ENCODE data around the gene LHFPL6. TPM values are rescaled to one million over a fixed set of nuclear protein-coding genes. Genes with fewer than 3 reads are reported as not detected.

LHFPL6 gene
- total RNA-seq, 2 donors from 2014 or later = 0.36 to 0.81 TPM

- no peak for DNase-seq (ENCODE audit: low spot score)
Measured at GRCh38 chr13:39374741-39375189, 228.2 kb downstream of the LHFPL6 start.

GRCh38 chr13:39373145-39373544 is 229.8 kb downstream of the LHFPL6 start:
- Mint-ChIP-seq H3K36me3 (no peaks in the 10 kb centered on the region), H3K27ac (no peak overlapping the region), H3K4me1 (ENCODE audit: low read depth in 2 of 2) (no peaks in the 10 kb centered on the region), H3K27me3 (no peaks in the 10 kb centered on the region), H3K4me3 (no peak overlapping the region), H3K9me3 (peaks cover 3% of the 10 kb centered on the region)
- DNase-seq (ENCODE audit: low spot score) (no peak), ATAC-seq (no peak)

More at GRCh38 chr13:39374741-39375189, 228.2 kb downstream of the LHFPL6 start:
- no peaks in the 10 kb centered on the region for H3K27me3 Mint-ChIP-seq
- no peak overlapping the region for H3K4me3 Mint-ChIP-seq
- no peak for ATAC-seq
- no peaks in the 10 kb centered on the region for H3K4me1 Mint-ChIP-seq (ENCODE audit: low read depth in 2 of 2)
- peaks cover 3% of the 10 kb centered on the region for H3K9me3 Mint-ChIP-seq
- no peak overlapping the region for H3K27ac Mint-ChIP-seq
- H3K36me3 Mint-ChIP-seq = no peaks in the 10 kb centered on the region

GRCh38 chr13:39371706-39372105 is 231.3 kb downstream of the LHFPL6 start:
- Mint-ChIP-seq H3K27ac (no peak overlapping the region), H3K27me3 (no peaks in the 10 kb centered on the region)

GRCh38 chr13:39370554-39370953 is 232.4 kb downstream of the LHFPL6 start:
- no peak for ATAC-seq
- H3K4me3 Mint-ChIP-seq = no peak overlapping the region

More at GRCh38 chr13:39371706-39372105, 231.3 kb downstream of the LHFPL6 start:
- Mint-ChIP-seq H3K4me3 (no peak overlapping the region), H3K9me3 (peaks cover 3% of the 10 kb centered on the region), H3K36me3 (no peaks in the 10 kb centered on the region), H3K4me1 (ENCODE audit: low read depth in 2 of 2) (no peaks in the 10 kb centered on the region)
- ATAC-seq (no peak), DNase-seq (ENCODE audit: low spot score) (no peak)

GRCh38 chr13:39370048-39370447 is 232.9 kb downstream of the LHFPL6 start:
- Mint-ChIP-seq H3K27ac (no peak overlapping the region), H3K4me1 (ENCODE audit: low read depth in 2 of 2) (no peaks in the 10 kb centered on the region), H3K4me3 (no peak overlapping the region), H3K9me3 (peaks cover 3% of the 10 kb centered on the region), H3K36me3 (no peaks in the 10 kb centered on the region), H3K27me3 (no peaks in the 10 kb centered on the region)
- no peak for DNase-seq (ENCODE audit: low spot score)
- no peak for ATAC-seq

More at GRCh38 chr13:39370554-39370953, 232.4 kb downstream of the LHFPL6 start:
- no peaks in the 10 kb centered on the region for H3K27me3 Mint-ChIP-seq
- H3K9me3 Mint-ChIP-seq = peaks cover 3% of the 10 kb centered on the region
- no peaks in the 10 kb centered on the region for H3K4me1 Mint-ChIP-seq (ENCODE audit: low read depth in 2 of 2)
- DNase-seq (ENCODE audit: low spot score) = no peak
- H3K36me3 Mint-ChIP-seq = no peaks in the 10 kb centered on the region
- H3K27ac Mint-ChIP-seq = no peak overlapping the region

- ATAC-seq = no peak
- no peak for DNase-seq (ENCODE audit: low spot score)
- peaks cover 3% of the 10 kb centered on the region for H3K9me3 Mint-ChIP-seq
- no peak overlapping the region for H3K4me3 Mint-ChIP-seq
- no peaks in the 10 kb centered on the region for H3K27me3 Mint-ChIP-seq
- H3K36me3 Mint-ChIP-seq = no peaks in the 10 kb centered on the region
- no peaks in the 10 kb centered on the region for H3K4me1 Mint-ChIP-seq (ENCODE audit: low read depth in 2 of 2)
- H3K27ac Mint-ChIP-seq = no peak overlapping the region
Measured at GRCh38 chr13:39369161-39369890, 233.7 kb downstream of the LHFPL6 start.

GRCh38 chr13:39365879-39366278 is 237.1 kb downstream of the LHFPL6 start:
- DNase-seq (ENCODE audit: low spot score) (no peak), ATAC-seq (no peak)
- Mint-ChIP-seq H3K36me3 (no peaks in the 10 kb centered on the region), H3K27me3 (no peaks in the 10 kb centered on the region), H3K9me3 (peaks cover 3% of the 10 kb centered on the region), H3K4me1 (ENCODE audit: low read depth in 2 of 2) (no peaks in the 10 kb centered on the region), H3K4me3 (no peak overlapping the region), H3K27ac (no peak overlapping the region)

- Mint-ChIP-seq H3K4me1 (ENCODE audit: low read depth in 2 of 2) (no peaks in the 10 kb centered on the region), H3K36me3 (no peaks in the 10 kb centered on the region), H3K27me3 (no peaks in the 10 kb centered on the region), H3K9me3 (peaks cover 3% of the 10 kb centered on the region), H3K27ac (no peak overlapping the region), H3K4me3 (no peak overlapping the region)
- ATAC-seq (no peak), DNase-seq (ENCODE audit: low spot score) (no peak)
Measured at GRCh38 chr13:39364947-39365468, 238.0 kb downstream of the LHFPL6 start.

GRCh38 chr13:39363382-39363772 is 239.6 kb downstream of the LHFPL6 start:
- Mint-ChIP-seq H3K27ac (no peak overlapping the region), H3K4me1 (ENCODE audit: low read depth in 2 of 2) (no peaks in the 10 kb centered on the region), H3K9me3 (peaks cover 3% of the 10 kb centered on the region), H3K36me3 (no peaks in the 10 kb centered on the region), H3K27me3 (no peaks in the 10 kb centered on the region), H3K4me3 (no peak overlapping the region)
- no peak for ATAC-seq
- no peak for DNase-seq (ENCODE audit: low spot score)

- Mint-ChIP-seq H3K9me3 (peaks cover 3% of the 10 kb centered on the region), H3K27ac (no peak overlapping the region), H3K36me3 (no peaks in the 10 kb centered on the region), H3K4me3 (no peak overlapping the region), H3K27me3 (no peaks in the 10 kb centered on the region), H3K4me1 (ENCODE audit: low read depth in 2 of 2) (no peaks in the 10 kb centered on the region)
- DNase-seq (ENCODE audit: low spot score) (no peak), ATAC-seq (no peak)
Measured at GRCh38 chr13:39362652-39363381, 240.2 kb downstream of the LHFPL6 start.

GRCh38 chr13:39353988-39354387 is 249.0 kb downstream of the LHFPL6 start:
- no peaks in the 10 kb centered on the region for H3K4me1 Mint-ChIP-seq (ENCODE audit: low read depth in 2 of 2)
- H3K9me3 Mint-ChIP-seq = peaks cover 9% of the 10 kb centered on the region
- no peak for DNase-seq (ENCODE audit: low spot score)
- H3K27me3 Mint-ChIP-seq = no peaks in the 10 kb centered on the region
- H3K36me3 Mint-ChIP-seq = no peaks in the 10 kb centered on the region
- no peak overlapping the region for H3K4me3 Mint-ChIP-seq
- H3K27ac Mint-ChIP-seq = no peak overlapping the region
- ATAC-seq = no peak

GRCh38 chr13:39350461-39350881 is 252.5 kb downstream of the LHFPL6 start:
- Mint-ChIP-seq H3K36me3 (no peaks in the 10 kb centered on the region), H3K4me1 (ENCODE audit: low read depth in 2 of 2) (no peaks in the 10 kb centered on the region)
- no peak for ATAC-seq

GRCh38 chr13:39349391-39349960 is 253.5 kb downstream of the LHFPL6 start:
- Mint-ChIP-seq H3K27ac (no peak overlapping the region), H3K9me3 (no peaks in the 10 kb centered on the region), H3K4me1 (ENCODE audit: low read depth in 2 of 2) (no peaks in the 10 kb centered on the region), H3K27me3 (no peaks in the 10 kb centered on the region), H3K36me3 (no peaks in the 10 kb centered on the region), H3K4me3 (no peak overlapping the region)
- no peak for DNase-seq (ENCODE audit: low spot score)
- no peak for ATAC-seq

More at GRCh38 chr13:39350461-39350881, 252.5 kb downstream of the LHFPL6 start:
- DNase-seq (ENCODE audit: low spot score) = no peak
- Mint-ChIP-seq H3K27ac (no peak overlapping the region), H3K27me3 (no peaks in the 10 kb centered on the region), H3K9me3 (peaks cover 2% of the 10 kb centered on the region), H3K4me3 (no peak overlapping the region)

Data from natural killer cell treated with Interleukin-12 subunit alpha and Interleukin-12 subunit beta and Interleukin-15 and Interleukin-18, amount 100 ng/mL, for 72 hours (primary cell).